Chondrocyte (in vitro differentiated cells): ENCODE results near the gene HPCAL1. TPM values are rescaled to one million over a fixed set of nuclear protein-coding genes. Genes with fewer than 3 reads are reported as not detected.

Experiments used
- DNase-seq: peaks from one replicate; pipeline ENCODE4 v3.0.0; 2021; ENCODE audit warnings: mixed read lengths, low spot score
- H3K27ac Mint-ChIP-seq: one replicate; pipeline ENCODE4 v1.8.0; 2021; ENCODE audit warnings: mild to moderate bottlenecking, moderate library complexity, mixed read lengths; ENCODE audit not compliant: unreplicated experiment
- H3K27me3 Mint-ChIP-seq: 2 replicates; pipeline ENCODE4 v1.8.0; 2021; ENCODE audit warnings: low read depth, mixed read lengths
- H3K36me3 Mint-ChIP-seq: 2 replicates; pipeline ENCODE4 v1.8.0; 2021; ENCODE audit warnings: low read depth, mixed read lengths
- H3K4me1 Mint-ChIP-seq: 2 replicates; pipeline ENCODE4 v1.8.0; 2021; ENCODE audit warnings: low read depth, mild to moderate bottlenecking, mixed read lengths
- H3K4me3 Mint-ChIP-seq: one replicate; pipeline ENCODE4 v1.8.0; 2021; ENCODE audit warnings: mild to moderate bottlenecking, moderate library complexity, mixed read lengths; ENCODE audit not compliant: unreplicated experiment
- H3K9me3 Mint-ChIP-seq: 2 replicates; pipeline ENCODE4 v1.8.0; 2021; ENCODE audit warnings: low read depth, mixed read lengths
- CTCF ChIP-seq: fragments of 200-600 bp; sonication (generic); IDR thresholded peaks from 2 replicates; pipeline ENCODE4 v1.5.0; 2021; ENCODE audit warnings: antibody characterized with exemption, mild to moderate bottlenecking, moderate library complexity
- total RNA-seq: library from RNA; stranded (reverse); gene quantifications from 3 replicates; pipeline ENCODE4 v1.2.1, GENCODE V29; 2021

Gene HPCAL1
- total RNA-seq, 1 donor from 2014 or later, result 19.3 TPM

- H3K27me3 Mint-ChIP-seq, result peaks cover 4% of the 10 kb centered on the region
- H3K4me3 Mint-ChIP-seq, result no peak overlapping the region
- peaks cover 1% of the 10 kb centered on the region for H3K36me3 Mint-ChIP-seq
- no peaks in the 10 kb centered on the region for H3K9me3 Mint-ChIP-seq
- H3K4me1 Mint-ChIP-seq, result no peaks in the 10 kb centered on the region
- DNase-seq, result no peak
- no peak overlapping the region for H3K27ac Mint-ChIP-seq
- no peak for TF ChIP-seq CTCF
Observed at GRCh38 chr2:10256031-10256514, 46.6 kb upstream of the HPCAL1 start.

GRCh38 chr2:10256515-10257031 lies 46.1 kb upstream of the HPCAL1 start:
- TF ChIP-seq CTCF, result no peak
- Mint-ChIP-seq H3K9me3 (no peaks in the 10 kb centered on the region), H3K4me3 (no peak overlapping the region), H3K4me1 (no peaks in the 10 kb centered on the region), H3K36me3 (no peaks in the 10 kb centered on the region), H3K27me3 (peaks cover 4% of the 10 kb centered on the region), H3K27ac (no peak overlapping the region)
- DNase-seq, result peak; percentile 85

GRCh38 chr2:10257036-10257435 lies 45.7 kb upstream of the HPCAL1 start:
- Mint-ChIP-seq H3K4me1 (no peaks in the 10 kb centered on the region), H3K27me3 (peaks cover 4% of the 10 kb centered on the region), H3K36me3 (no peaks in the 10 kb centered on the region), H3K27ac (no peak overlapping the region), H3K4me3 (no peak overlapping the region), H3K9me3 (no peaks in the 10 kb centered on the region)
- TF ChIP-seq CTCF, result no peak
- DNase-seq, result peak; percentile 67

- Mint-ChIP-seq H3K27me3 (peaks cover 7% of the 10 kb centered on the region), H3K4me1 (no peaks in the 10 kb centered on the region), H3K4me3 (no peak overlapping the region), H3K27ac (no peak overlapping the region), H3K9me3 (no peaks in the 10 kb centered on the region), H3K36me3 (no peaks in the 10 kb centered on the region)
- peak; percentile 76 for DNase-seq
- TF ChIP-seq CTCF, result no peak
Observed at GRCh38 chr2:10257500-10258147, 45.1 kb upstream of the HPCAL1 start.

GRCh38 chr2:10258326-10258725 lies 44.4 kb upstream of the HPCAL1 start:
- Mint-ChIP-seq H3K9me3 (no peaks in the 10 kb centered on the region), H3K4me3 (no peak overlapping the region), H3K27ac (no peak overlapping the region), H3K27me3 (peaks cover 8% of the 10 kb centered on the region), H3K4me1 (no peaks in the 10 kb centered on the region), H3K36me3 (no peaks in the 10 kb centered on the region)
- DNase-seq, result peak; percentile 54
- no peak for TF ChIP-seq CTCF
